OCI-LY7 (cell line): ENCODE data around the gene PCGF3. TPM values are rescaled to one million over a fixed set of nuclear protein-coding genes. Genes with fewer than 3 reads are reported as not detected.
"Not testable (repeated sequence)": the region's sequence is repeated elsewhere in the genome, so short reads cannot be mapped to it uniquely, and the experiment has no call there.

Experiments
- BruUV-seq: library from RNA; stranded (reverse); fragments of 400-500 nt; replicated peaks from 2 replicates; lab custom pipeline; 2021; lab: Mats Ljungman, UMichigan
- CTCF ChIA-PET: fragments of 300-600 bp; sonication (Branson Sonifier 250); formaldehyde crosslinking; loops from one replicate; lab custom pipeline; 2022; ENCODE audit warnings: antibody characterized with exemption; ENCODE audit not compliant: unreplicated experiment; lab: Charles Lee
- POLR2A ChIA-PET: fragments of 300-600 bp; sonication (Branson Sonifier 250); formaldehyde crosslinking; loops from one replicate; lab custom pipeline; 2022; ENCODE audit warnings: antibody characterized with exemption; lab: Charles Lee
- DNase-seq: peaks from one replicate; pipeline ENCODE4 v3.0.0-alpha.2; 2015; ENCODE audit warnings: low spot score
- H2AFZ ChIP-seq: fragments of 200-600 bp; sonication (generic), shearing (Covaris generic); 2 replicates; pipeline ENCODE4 v1.6.1; 2014; ENCODE audit warnings: mild to moderate bottlenecking, antibody characterized with exemption, low read length, moderate library complexity
- H3K27ac ChIP-seq: fragments of 200-600 bp; sonication (generic); 2 replicates; pipeline ENCODE4 v1.5.1; 2014; ENCODE audit warnings: mixed run types, low read depth, mild to moderate bottlenecking, moderate library complexity, low read length, inconsistent platforms; ENCODE audit not compliant: poor library complexity, severe bottlenecking
- H3K36me3 ChIP-seq: fragments of 200-600 bp; sonication (generic); 2 replicates; pipeline ENCODE4 v1.6.1; 2014; ENCODE audit warnings: mild to moderate bottlenecking, antibody characterized with exemption, low read length, moderate library complexity, mixed read lengths; ENCODE audit not compliant: insufficient read depth
- H3K4me1 ChIP-seq: fragments of 200-600 bp; sonication (generic); 2 replicates; pipeline ENCODE4 v1.5.1; 2014; ENCODE audit warnings: mild to moderate bottlenecking, low read length; ENCODE audit not compliant: insufficient read depth, poor library complexity, severe bottlenecking
- H3K4me2 ChIP-seq: fragments of 200-600 bp; sonication (generic); 2 replicates; pipeline ENCODE4 v1.6.1; 2014; ENCODE audit warnings: mild to moderate bottlenecking, low read length
- H3K4me3 ChIP-seq: fragments of 200-600 bp; sonication (generic); 2 replicates; pipeline ENCODE4 v1.5.1; 2014; ENCODE audit warnings: mild to moderate bottlenecking, low read depth, low read length; ENCODE audit not compliant: poor library complexity, severe bottlenecking
- H3K79me2 ChIP-seq: fragments of 200-600 bp; sonication (generic); 2 replicates; pipeline ENCODE4 v1.6.1; 2016; ENCODE audit warnings: low read depth, mild to moderate bottlenecking, low read length, moderate library complexity, mixed read lengths; ENCODE audit not compliant: insufficient read depth
- H3K9me2 ChIP-seq: fragments of 200-600 bp; sonication (generic); 2 replicates; pipeline ENCODE4 v1.6.1; 2016; ENCODE audit warnings: mild to moderate bottlenecking, low read length, mixed read lengths; ENCODE audit not compliant: insufficient read depth
- H3K9me3 ChIP-seq: fragments of 200-600 bp; sonication (generic); 2 replicates; pipeline ENCODE4 v1.6.1; 2014; ENCODE audit warnings: mild to moderate bottlenecking, mixed run types, low read length, mixed read lengths
- H4K20me1 ChIP-seq: fragments of 200-600 bp; sonication (generic); 2 replicates; pipeline ENCODE4 v1.6.1; 2014; ENCODE audit warnings: mild to moderate bottlenecking, antibody characterized with exemption, low read length, moderate library complexity, mixed read lengths; ENCODE audit not compliant: insufficient read depth
- CTCF ChIP-seq: fragments of 200-600 bp; sonication (generic); conservative IDR thresholded peaks from 2 replicates; pipeline ENCODE4 v1.5.1; 2014; ENCODE audit warnings: mild to moderate bottlenecking, antibody characterized with exemption, low read length, moderate library complexity, mixed read lengths
- EZH2phosphoT487 ChIP-seq: fragments of 200-600 bp; sonication (generic); IDR thresholded peaks from 2 replicates; pipeline ENCODE4 v1.6.1; 2018; ENCODE audit warnings: low read depth, borderline replicate concordance, mild to moderate bottlenecking, mixed run types, antibody characterized with exemption, low read length, moderate library complexity, mixed read lengths
- intact Hi-C: fragments of 100-400 bp; cut with micrococcal nuclease; formaldehyde crosslinking; loops from one replicate; pipeline ENCODE4 v1.10.0; 2022; ENCODE audit not compliant: unreplicated experiment
- total RNA-seq, 2 experiments: library from RNA; depleted of rRNA in 1 of 2; stranded (reverse); fragments of >200 nt in 1 of 2; shearing (Covaris generic) in 1 of 2; gene quantifications; 2 replicates each; pipeline ENCODE4 v1.2.3, GENCODE V29; 2014 to 2022

PCGF3 gene
- total RNA-seq, 2 experiments from 2014 or later: 33.8 to 50.2 TPM

GRCh38 chr4:727576-727975, 21.9 kb downstream of the PCGF3 start:
- H3K79me2 ChIP-seq: no peaks in the 10 kb centered on the region
- H3K9me2 ChIP-seq: no peaks in the 10 kb centered on the region
- no peak overlapping the region for H3K27ac ChIP-seq
- H3K4me2 ChIP-seq: no peak overlapping the region
- no peak for DNase-seq
- no peak for TF ChIP-seq CTCF
- TF ChIP-seq EZH2phosphoT487: no peak
- H3K4me1 ChIP-seq: no peaks in the 10 kb centered on the region
- 0 out of 2 replicates have a peak, but pooled peaks cover 4% of the 10 kb centered on the region for H4K20me1 ChIP-seq
- H3K36me3 ChIP-seq: peaks cover 31% of the 10 kb centered on the region
- H3K9me3 ChIP-seq: no peaks in the 10 kb centered on the region
- no peak overlapping the region for H3K4me3 ChIP-seq
- BruUV-seq: no TSS peak
- intact Hi-C loops: no loop called here
- CTCF ChIA-PET: no interaction called here
- H2AFZ ChIP-seq: no peak overlapping the region
- POLR2A ChIA-PET: no interaction called here

GRCh38 chr4:729336-730315, 24.0 kb downstream of the PCGF3 start:
- DNase-seq: no peak
- no peak for TF ChIP-seq EZH2phosphoT487
- Histone ChIP-seq H3K9me3 (no peaks in the 10 kb centered on the region), H2AFZ (no peak overlapping the region), H3K79me2 (no peaks in the 10 kb centered on the region), H3K36me3 (peaks cover 38% of the 10 kb centered on the region), H3K4me2 (no peak overlapping the region), H3K27ac (no peak overlapping the region), H3K4me3 (no peak overlapping the region), H4K20me1 (0 out of 2 replicates have a peak, but pooled peaks cover 4% of the 10 kb centered on the region), H3K9me2 (no peaks in the 10 kb centered on the region), H3K4me1 (no peaks in the 10 kb centered on the region)
- ChIA-PET POLR2A (interaction anchor here (0.8 kb wide), 1 partner anchor 660 kb away, joined by 3 read pairs; no protein-coding TSS in a partner anchor), CTCF (no interaction called here)
- no TSS peak for BruUV-seq
- intact Hi-C loops: no loop called here

GRCh38 chr4:730511-730910, 24.9 kb downstream of the PCGF3 start:
- no peak overlapping the region for H3K4me2 ChIP-seq
- TF ChIP-seq EZH2phosphoT487 (no peak), CTCF (no peak)
- ChIA-PET CTCF (no interaction called here), POLR2A (no interaction called here)
- peaks cover 44% of the 10 kb centered on the region for H3K36me3 ChIP-seq
- DNase-seq: no peak
- intact Hi-C loops: no loop called here
- H3K9me3 ChIP-seq: no peaks in the 10 kb centered on the region
- H3K9me2 ChIP-seq: no peaks in the 10 kb centered on the region
- BruUV-seq: no TSS peak
- H3K27ac ChIP-seq: no peak overlapping the region
- no peak overlapping the region for H3K4me3 ChIP-seq
- no peaks in the 10 kb centered on the region for H3K79me2 ChIP-seq
- no peak overlapping the region for H2AFZ ChIP-seq
- H4K20me1 ChIP-seq: 0 out of 2 replicates have a peak, but pooled peaks cover 4% of the 10 kb centered on the region
- H3K4me1 ChIP-seq: no peaks in the 10 kb centered on the region

GRCh38 chr4:730946-731904, 25.6 kb downstream of the PCGF3 start:
- H3K27ac ChIP-seq, H3K4me2 ChIP-seq, H3K79me2 ChIP-seq, POLR2A ChIA-PET, H3K9me2 ChIP-seq, H2AFZ ChIP-seq, BruUV-seq, H3K9me3 ChIP-seq, intact Hi-C loops, H4K20me1 ChIP-seq, H3K4me1 ChIP-seq, H3K4me3 ChIP-seq, CTCF ChIA-PET: not testable (repeated sequence)
- peak; percentile 20 for DNase-seq
- H3K36me3 ChIP-seq: peaks cover 47% of the 10 kb centered on the region
